ENCODE measurements around the gene MYO10. TPM values are rescaled to one million over a fixed set of nuclear protein-coding genes. Genes with fewer than 3 reads are reported as not detected.

Gene MYO10
- total RNA-seq, 2 donors from 2014 or later = 24.7 to 77.0 TPM

- H3K27me3 ChIP-seq (replicated peaks; ENCODE audit: insufficient read depth) = no peaks in the 10 kb centered on the region
- no peak for TF ChIP-seq POLR2A (IDR thresholded peaks at IDR 0.05)
- TF ChIP-seq POLR2AphosphoS5 (IDR thresholded peaks at IDR 0.05) = no peak
- no peak for TF ChIP-seq CTCF (IDR thresholded peaks at IDR 0.05)
- no peaks in the 10 kb centered on the region for H3K36me3 ChIP-seq
- DNase-seq (ENCODE audit: low spot score) = no peak
- H3K27ac ChIP-seq = no peak overlapping the region
- intact Hi-C loops (cut with DNase I) = no loop called here
- H3K9me3 ChIP-seq = no peaks in the 10 kb centered on the region
- 45% methylated on average over 7 of the region's 7 CpGs for WGBS
- no peaks in the 10 kb centered on the region for H3K4me1 ChIP-seq (replicated peaks)
- no peak overlapping the region for H3K4me3 ChIP-seq
Measured at GRCh38 chr5:16913187-16914107, 22.6 kb downstream of the MYO10 start.

- Histone ChIP-seq H3K9me3 (no peaks in the 10 kb centered on the region), H3K36me3 (no peaks in the 10 kb centered on the region), H3K27ac (no peak overlapping the region), H3K4me1 (replicated peaks) (no peaks in the 10 kb centered on the region), H3K27me3 (replicated peaks; ENCODE audit: insufficient read depth) (no peaks in the 10 kb centered on the region), H3K4me3 (no peak overlapping the region)
- no peak for DNase-seq (ENCODE audit: low spot score)
- TF ChIP-seq POLR2AphosphoS5 (IDR thresholded peaks at IDR 0.05) (no peak), POLR2A (IDR thresholded peaks at IDR 0.05) (no peak)
- WGBS = 81% methylated on average over 6 of the region's 6 CpGs
- intact Hi-C loops (cut with DNase I) = no loop called here
Measured at GRCh38 chr5:16912080-16912479, 24.0 kb downstream of the MYO10 start.

- no peaks in the 10 kb centered on the region for H3K36me3 ChIP-seq
- H3K4me1 ChIP-seq (replicated peaks) = no peaks in the 10 kb centered on the region
- H3K9me3 ChIP-seq = no peaks in the 10 kb centered on the region
- intact Hi-C loops (cut with DNase I) = no loop called here
- DNase-seq (ENCODE audit: low spot score) = no peak
- H3K4me3 ChIP-seq = no peak overlapping the region
- 69% methylated on average over 7 of the region's 7 CpGs for WGBS
- H3K27me3 ChIP-seq (replicated peaks; ENCODE audit: insufficient read depth) = no peaks in the 10 kb centered on the region
- no peak overlapping the region for H3K27ac ChIP-seq
- TF ChIP-seq POLR2A (IDR thresholded peaks at IDR 0.05) (no peak), CTCF (IDR thresholded peaks at IDR 0.05) (no peak), POLR2AphosphoS5 (IDR thresholded peaks at IDR 0.05) (no peak)
Measured at GRCh38 chr5:16909464-16909863, 26.6 kb downstream of the MYO10 start.

GRCh38 chr5:16907270-16907669 lies 28.8 kb downstream of the MYO10 start:
- H3K4me3 ChIP-seq = no peak overlapping the region
- H3K27me3 ChIP-seq (replicated peaks; ENCODE audit: insufficient read depth) = no peaks in the 10 kb centered on the region
- H3K27ac ChIP-seq = no peak overlapping the region
- intact Hi-C loops (cut with DNase I) = no loop called here
- H3K4me1 ChIP-seq (replicated peaks) = no peaks in the 10 kb centered on the region
- DNase-seq (ENCODE audit: low spot score) = no peak
- WGBS = 76% methylated on average over 4 of the region's 4 CpGs
- no peak for TF ChIP-seq POLR2AphosphoS5 (IDR thresholded peaks at IDR 0.05)
- no peak for TF ChIP-seq POLR2A (IDR thresholded peaks at IDR 0.05)
- no peak for TF ChIP-seq CTCF (IDR thresholded peaks at IDR 0.05)
- H3K36me3 ChIP-seq = no peaks in the 10 kb centered on the region
- H3K9me3 ChIP-seq = no peaks in the 10 kb centered on the region

GRCh38 chr5:16906255-16906654 lies 29.8 kb downstream of the MYO10 start:
- WGBS = 98% methylated on average over 4 of the region's 4 CpGs

More at GRCh38 chr5:16906255-16906654, 29.8 kb downstream of the MYO10 start:
- Histone ChIP-seq H3K9me3 (no peaks in the 10 kb centered on the region), H3K4me3 (no peak overlapping the region), H3K27ac (no peak overlapping the region), H3K4me1 (replicated peaks) (no peaks in the 10 kb centered on the region), H3K27me3 (replicated peaks; ENCODE audit: insufficient read depth) (no peaks in the 10 kb centered on the region), H3K36me3 (no peaks in the 10 kb centered on the region)
- no peak for DNase-seq (ENCODE audit: low spot score)
- intact Hi-C loops (cut with DNase I) = no loop called here
- TF ChIP-seq POLR2A (IDR thresholded peaks at IDR 0.05) (no peak), POLR2AphosphoS5 (IDR thresholded peaks at IDR 0.05) (no peak), CTCF (IDR thresholded peaks at IDR 0.05) (no peak)
